Esophagus muscularis mucosa (tissue), 3 donors: ENCODE data around the gene ILDR1.

Source experiments
- POLR2A ChIP-seq: fragments of 450-650 bp; IDR thresholded peaks from one replicate; pipeline ENCODE4 v1.6.1; 2017; ENCODE audit warnings: antibody characterized with exemption, moderate library complexity, mild to moderate bottlenecking, low read depth
- POLR2AphosphoS5 ChIP-seq, 2 donors: sonication (generic); formaldehyde crosslinking; IDR thresholded peaks; one replicate each; pipeline ENCODE4 v1.6.1; 2017; ENCODE audit warnings: antibody characterized with exemption in 2 of 2
- TF ChIP-seq, protein P1 (sequence below), 3 experiments: fragments of 200-600 bp in 2 of 3; fragments of 450-650 bp in 1 of 3; sonication (generic) in 2 of 3; IDR thresholded peaks; one replicate each; pipeline ENCODE4 v1.5.1; 2017 to 2019; ENCODE audit warnings: antibody characterized with exemption in 3 of 3, mild to moderate bottlenecking in 2 of 3, moderate library complexity in 1 of 3

DNA sequence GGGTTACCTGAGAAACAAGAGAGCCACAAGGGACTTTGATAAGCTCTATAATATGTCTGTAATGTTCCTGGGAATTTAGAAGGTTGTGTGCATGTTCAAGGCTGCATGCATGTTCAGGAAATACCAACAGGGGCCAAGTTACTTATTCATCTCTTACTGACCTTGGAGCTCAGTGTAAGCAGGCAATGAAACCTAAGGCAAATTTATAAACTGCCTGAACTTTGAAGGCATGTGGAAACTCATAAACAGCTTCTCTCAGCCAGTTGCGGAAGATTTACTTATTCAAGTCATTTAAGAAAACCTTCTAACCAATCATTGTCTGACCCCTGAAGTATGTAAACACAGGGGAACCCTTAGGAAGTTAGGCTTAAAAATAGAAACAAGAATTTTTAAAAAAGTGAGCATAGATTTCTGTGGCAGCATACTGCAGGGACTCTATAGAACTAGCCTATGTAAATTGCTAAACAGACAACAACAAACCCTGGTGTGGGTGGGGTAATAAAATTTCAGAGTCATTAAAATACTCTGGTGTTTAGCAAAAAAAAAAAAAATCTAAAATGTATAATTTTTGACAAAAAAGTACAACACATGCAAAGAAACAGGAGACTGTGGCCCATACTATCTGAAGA, 70.6 kb downstream of the ILDR1 start:
- TF ChIP-seq POLR2A (no peak), POLR2AphosphoS5 (IDR thresholded peaks at IDR 0.05) (no peak)
- TF ChIP-seq, protein P1, sequence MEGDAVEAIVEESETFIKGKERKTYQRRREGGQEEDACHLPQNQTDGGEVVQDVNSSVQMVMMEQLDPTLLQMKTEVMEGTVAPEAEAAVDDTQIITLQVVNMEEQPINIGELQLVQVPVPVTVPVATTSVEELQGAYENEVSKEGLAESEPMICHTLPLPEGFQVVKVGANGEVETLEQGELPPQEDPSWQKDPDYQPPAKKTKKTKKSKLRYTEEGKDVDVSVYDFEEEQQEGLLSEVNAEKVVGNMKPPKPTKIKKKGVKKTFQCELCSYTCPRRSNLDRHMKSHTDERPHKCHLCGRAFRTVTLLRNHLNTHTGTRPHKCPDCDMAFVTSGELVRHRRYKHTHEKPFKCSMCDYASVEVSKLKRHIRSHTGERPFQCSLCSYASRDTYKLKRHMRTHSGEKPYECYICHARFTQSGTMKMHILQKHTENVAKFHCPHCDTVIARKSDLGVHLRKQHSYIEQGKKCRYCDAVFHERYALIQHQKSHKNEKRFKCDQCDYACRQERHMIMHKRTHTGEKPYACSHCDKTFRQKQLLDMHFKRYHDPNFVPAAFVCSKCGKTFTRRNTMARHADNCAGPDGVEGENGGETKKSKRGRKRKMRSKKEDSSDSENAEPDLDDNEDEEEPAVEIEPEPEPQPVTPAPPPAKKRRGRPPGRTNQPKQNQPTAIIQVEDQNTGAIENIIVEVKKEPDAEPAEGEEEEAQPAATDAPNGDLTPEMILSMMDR (IDR thresholded peaks at IDR 0.05), result no peak
